Keratinocyte (primary cell): ENCODE measurements around the gene PRR19. TPM values are rescaled to one million over a fixed set of nuclear protein-coding genes. Genes with fewer than 3 reads are reported as not detected.

ENCODE experiments used
- DNase-seq: peaks from one replicate; pipeline ENCODE4 v3.0.0-alpha.2; 2011; ENCODE audit warnings: low read depth, missing footprints, low spot score
- FAIRE-seq: peaks from 2 replicates; lab custom pipeline; 2011; peaks lifted over from hg19 to GRCh38; lab: Jason Lieb, UNC
- H2AFZ ChIP-seq: 2 replicates; pipeline ENCODE4 v1.6.0; 2012; ENCODE audit warnings: low read length, control low read depth, inconsistent platforms; ENCODE audit not compliant: control insufficient read depth
- H3K27ac ChIP-seq: 2 replicates; pipeline ENCODE4 v1.5.1; 2011; ENCODE audit warnings: low read length; ENCODE audit not compliant: control insufficient read depth, insufficient read depth
- H3K27me3 ChIP-seq: 3 replicates; pipeline ENCODE4 v1.6.0; 2011; ENCODE audit warnings: low read length; ENCODE audit not compliant: control insufficient read depth, insufficient read depth; ENCODE audit errors: extremely low read depth
- H3K36me3 ChIP-seq, 2 experiments: 2 replicates in 1 of 2; 3 replicates in 1 of 2; pipeline ENCODE4 v1.5.1; 2011; ENCODE audit warnings: low read length in 2 of 2, mild to moderate bottlenecking in 1 of 2; ENCODE audit not compliant: control insufficient read depth in 2 of 2, insufficient read depth in 2 of 2; ENCODE audit errors: extremely low read depth in 1 of 2
- H3K4me1 ChIP-seq: 3 replicates; pipeline ENCODE4 v1.5.1; 2011; ENCODE audit warnings: low read length; ENCODE audit not compliant: control insufficient read depth, insufficient read depth; ENCODE audit errors: extremely low read depth
- H3K4me2 ChIP-seq: 3 replicates; pipeline ENCODE4 v1.6.0; 2011; ENCODE audit warnings: low read depth, low read length; ENCODE audit not compliant: control insufficient read depth, insufficient read depth; ENCODE audit errors: extremely low read depth
- H3K4me3 ChIP-seq, 3 experiments: fragments of 200-600 bp in 1 of 3; sonication (generic) in 1 of 3; 2 replicates in 2 of 3; 3 replicates in 1 of 3; pipeline ENCODE4 v1.5.1; 2011 to 2016; ENCODE audit warnings: low read length in 3 of 3, mild to moderate bottlenecking in 3 of 3, control low read depth in 2 of 3, inconsistent platforms in 1 of 3, low read depth in 1 of 3, mixed read lengths in 1 of 3, mixed run types in 1 of 3, moderate library complexity in 1 of 3; ENCODE audit not compliant: control insufficient read depth in 2 of 3, insufficient read depth in 2 of 3; ENCODE audit errors: extremely low read depth in 1 of 3
- H3K79me2 ChIP-seq: 2 replicates; pipeline ENCODE4 v1.6.0; 2012; ENCODE audit warnings: low read length; ENCODE audit not compliant: control insufficient read depth, insufficient read depth
- H3K9ac ChIP-seq: 3 replicates; pipeline ENCODE4 v1.6.0; 2011; ENCODE audit warnings: low read length; ENCODE audit not compliant: control insufficient read depth, insufficient read depth; ENCODE audit errors: extremely low read depth
- H3K9me1 ChIP-seq: 3 replicates; pipeline ENCODE4 v1.6.0; 2011; ENCODE audit warnings: low read length; ENCODE audit not compliant: control insufficient read depth, insufficient read depth; ENCODE audit errors: extremely low read depth
- H3K9me3 ChIP-seq: 2 replicates; pipeline ENCODE4 v1.5.1; 2012; ENCODE audit warnings: low read depth, low read length; ENCODE audit not compliant: control insufficient read depth
- H4K20me1 ChIP-seq: 3 replicates; pipeline ENCODE4 v1.6.0; 2011; ENCODE audit warnings: low read length; ENCODE audit not compliant: control insufficient read depth, insufficient read depth; ENCODE audit errors: extremely low read depth
- CTCF ChIP-seq, 3 experiments: IDR thresholded peaks in 1 of 3; conservative IDR thresholded peaks in 1 of 3; optimal IDR thresholded peaks in 1 of 3; 2 replicates in 2 of 3; 3 replicates in 1 of 3; pipeline versions ENCODE3 to v1.5.1; 2011; ENCODE audit warnings: low read length in 3 of 3, mild to moderate bottlenecking in 3 of 3, moderate library complexity in 2 of 3, control low read depth in 1 of 3, inconsistent platforms in 1 of 3; ENCODE audit not compliant: insufficient read depth in 2 of 3; ENCODE audit errors: extremely low read depth in 1 of 3
- EZH2 ChIP-seq: IDR thresholded peaks from one replicate; pipeline ENCODE4 v1.6.1; 2012; ENCODE audit warnings: inconsistent platforms, mild to moderate bottlenecking, low read length, moderate library complexity
- dilution Hi-C: fragments of 300-500 bp; cut with MboI; formaldehyde crosslinking; loops from one replicate; pipeline ENCODE4 v1.7.0; 2020; ENCODE audit warnings: low sequenced_read_pairs; ENCODE audit not compliant: extremely low pct_ligation_motif_present
- polyA plus RNA-seq, 5 experiments: library from polyadenylated mRNA; depleted of rRNA in 3 of 5; stranded (reverse) in 3 of 5; stranded (forward) in 1 of 5; unstranded in 1 of 5; fragments of >200 nt; gene quantifications; 1 replicate in 1 of 5; 2 replicates in 3 of 5; 3 replicates in 1 of 5; pipeline versions ENCODE4 v1.2.1 to v1.2.3, GENCODE V29; 2011 to 2012; ENCODE audit warnings: missing spikeins in 2 of 5, low read depth in 1 of 5, low replicate concordance in 1 of 5

PRR19 gene
- polyA plus RNA-seq, 1 donor (not counting 4 experiments of a cell fraction or from before 2014, with no cell fraction given), result 0.25 TPM

DNA sequence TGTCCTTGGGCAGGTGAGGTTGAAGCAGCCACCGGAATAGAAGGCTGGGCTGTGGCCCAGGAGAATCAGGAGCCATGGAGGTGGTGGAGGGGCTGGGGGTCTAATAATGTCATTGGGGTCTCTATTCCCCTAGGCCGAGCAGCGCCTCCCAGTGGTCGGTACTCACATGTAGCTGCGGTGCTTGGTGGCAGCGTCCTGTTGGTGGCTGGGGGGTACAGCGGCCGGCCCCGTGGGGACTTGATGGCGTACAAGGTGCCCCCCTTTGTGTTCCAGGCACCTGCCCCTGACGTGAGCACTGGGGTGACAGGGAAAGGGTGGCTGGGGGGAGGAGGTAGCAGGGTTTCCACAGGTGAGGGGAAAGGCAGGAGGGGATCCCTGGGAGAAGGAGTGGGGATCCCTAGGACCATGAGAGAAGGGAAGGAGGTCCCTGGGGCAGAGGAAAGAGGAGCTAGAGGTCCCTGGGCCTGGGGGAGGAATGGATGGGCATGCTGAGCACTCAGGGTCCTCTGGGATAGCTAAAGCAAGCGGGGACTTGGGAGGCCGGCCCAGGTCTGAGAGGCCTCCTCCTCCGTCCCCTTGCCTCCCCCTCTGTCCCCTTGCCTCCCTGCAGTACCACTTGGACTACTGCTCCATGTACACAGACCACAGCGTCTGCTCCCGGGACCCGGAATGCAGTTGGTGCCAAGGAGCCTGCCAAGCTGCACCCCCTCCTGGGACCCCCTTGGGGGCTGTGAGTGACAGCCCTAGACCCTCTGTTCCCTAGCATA lies 41.6 kb downstream of the PRR19 start:
- Histone ChIP-seq H3K4me1 (no peaks in the 10 kb centered on the region), H3K9ac (no peak overlapping the region), H2AFZ (no peak overlapping the region), H3K4me3 (no peak overlapping the region), H3K4me2 (no peak overlapping the region), H3K9me3 (no peaks in the 10 kb centered on the region), H4K20me1 (no peaks in the 10 kb centered on the region), H3K9me1 (no peaks in the 10 kb centered on the region), H3K79me2 (no peaks in the 10 kb centered on the region), H3K36me3 (peaks cover 0 to 5% of the 10 kb centered on the region in 2 experiments), H3K27ac (no peak overlapping the region), H3K27me3 (no peaks in the 10 kb centered on the region)
- FAIRE-seq, result no peak
- dilution Hi-C loops, result no loop called here
- TF ChIP-seq CTCF (optimal IDR thresholded peaks at IDR 0.05 in 1 of 3, IDR thresholded peaks at IDR 0.05 in 1 of 3, conservative IDR thresholded peaks at IDR 0.05 in 1 of 3; ENCODE audit: extremely low read depth in 1 of 3, insufficient read depth in 2 of 3, low read length in 3 of 3), result peak in 1 of 3 experiments; percentile 27
- no peak for TF ChIP-seq EZH2
- DNase-seq, result no peak

DNA sequence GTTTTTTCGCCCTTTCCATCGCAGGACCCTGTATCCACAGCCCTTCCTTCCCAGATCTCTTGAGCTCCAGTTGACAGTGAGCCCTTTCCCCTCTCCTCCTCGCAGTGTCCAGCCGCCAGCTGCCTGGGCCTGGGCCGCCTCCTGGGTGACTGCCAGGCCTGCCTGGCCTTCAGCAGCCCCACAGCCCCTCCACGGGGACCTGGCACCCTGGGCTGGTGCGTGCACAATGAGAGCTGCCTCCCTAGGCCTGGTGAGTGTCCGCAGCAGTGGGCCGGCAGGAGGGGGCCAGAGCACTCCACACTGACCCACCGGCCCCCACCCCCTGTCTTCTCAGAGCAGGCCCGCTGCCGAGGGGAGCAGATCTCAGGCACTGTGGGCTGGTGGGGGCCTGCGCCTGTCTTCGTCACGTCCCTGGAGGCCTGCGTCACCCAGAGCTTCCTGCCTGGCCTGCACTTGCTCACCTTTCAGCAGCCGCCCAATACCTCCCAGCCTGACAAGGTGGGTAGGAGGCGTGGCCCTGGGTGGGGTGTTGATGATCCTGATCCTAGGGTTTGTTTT lies 42.5 kb downstream of the PRR19 start:
- FAIRE-seq (no peak), DNase-seq (no peak)
- Histone ChIP-seq H2AFZ (no peak overlapping the region), H3K27ac (no peak overlapping the region), H3K4me2 (no peak overlapping the region), H3K79me2 (no peaks in the 10 kb centered on the region), H3K9me1 (no peaks in the 10 kb centered on the region), H4K20me1 (no peaks in the 10 kb centered on the region), H3K36me3 (peaks cover 0 to 5% of the 10 kb centered on the region in 2 experiments), H3K9ac (no peak overlapping the region), H3K27me3 (no peaks in the 10 kb centered on the region), H3K4me3 (no peak overlapping the region), H3K9me3 (no peaks in the 10 kb centered on the region), H3K4me1 (no peaks in the 10 kb centered on the region)
- dilution Hi-C loops, result no loop called here
- TF ChIP-seq EZH2 (no peak), CTCF (optimal IDR thresholded peaks at IDR 0.05 in 1 of 3, IDR thresholded peaks at IDR 0.05 in 1 of 3, conservative IDR thresholded peaks at IDR 0.05 in 1 of 3; ENCODE audit: extremely low read depth in 1 of 3, insufficient read depth in 2 of 3, low read length in 3 of 3) (no peak)
